A549 (cell line): ENCODE measurements around the gene HOXC13. TPM values are rescaled to one million over a fixed set of nuclear protein-coding genes. Genes with fewer than 3 reads are reported as not detected.

Source experiments
- ATAC-seq, 2 experiments: fragments of 200-7000 bp in 1 of 2; fragments of >200 bp in 1 of 2; cut with Nextera tagmentation in 1 of 2; cut with Tn5 transposase in 1 of 2; 3 replicates each; pipeline versions ENCODE4 v1.8.0 to v1.9.1; 2018 to 2020; ENCODE audit warnings: mild to moderate bottlenecking in 1 of 2, moderate library complexity in 1 of 2
- CTCF ChIA-PET: fragments of 300-600 bp; sonication (Branson Sonifier 250); formaldehyde crosslinking; extraction: SDS; loops from one replicate; lab custom pipeline; 2021; ENCODE audit warnings: antibody characterized with exemption, inconsistent platforms; lab: Yijun Ruan, JAX
- POLR2A ChIA-PET: fragments of 350-600 bp; formaldehyde crosslinking; extraction: SDS; loops from one replicate; lab custom pipeline; 2021; ENCODE audit warnings: antibody characterized with exemption, inconsistent platforms; lab: Yijun Ruan, JAX
- DNase-seq, 2 experiments: peaks; one replicate each; pipeline versions ENCODE4 v3.0.0 to v3.0.0-alpha.2; 2011 to 2016; ENCODE audit warnings: low read depth in 1 of 2, low spot score in 1 of 2
- FAIRE-seq: peaks from 2 replicates; lab custom pipeline; 2011; peaks lifted over from hg19 to GRCh38; lab: Jason Lieb, UNC
- H3K27ac ChIP-seq, 2 experiments: fragments of >200 bp; sonication (Bioruptor Twin); formaldehyde crosslinking; 3 replicates each; pipeline ENCODE4 v1.5.1; 2016 to 2017
- H3K4me1 ChIP-seq: fragments of >200 bp; sonication (Bioruptor Twin); formaldehyde crosslinking; 3 replicates; pipeline ENCODE4 v1.6.1; 2016
- H3K4me2 ChIP-seq: fragments of >200 bp; sonication (Bioruptor Twin); formaldehyde crosslinking; 3 replicates; pipeline ENCODE4 v1.6.1; 2016
- H3K4me3 ChIP-seq: fragments of >200 bp; sonication (Bioruptor Twin); formaldehyde crosslinking; 3 replicates; pipeline ENCODE4 v1.5.1; 2016
- H3K9me3 ChIP-seq: fragments of >200 bp; sonication (Bioruptor Twin); formaldehyde crosslinking; 3 replicates; pipeline ENCODE4 v1.6.1; 2016
- BHLHE40 ChIP-seq: IDR thresholded peaks from 2 replicates; pipeline ENCODE4 v1.6.1; 2012; ENCODE audit warnings: low read depth, low read length, inconsistent platforms
- CBX8 ChIP-seq: fragments of 200-600 bp; sonication (generic); IDR thresholded peaks from 2 replicates; pipeline ENCODE4 v1.6.1; 2016
- CHD2 ChIP-seq: fragments of 150-350 bp; IDR thresholded peaks from 2 replicates; pipeline ENCODE4 v1.6.1; 2014; ENCODE audit warnings: low read length; ENCODE audit not compliant: partially characterized antibody
- CHD4 ChIP-seq: fragments of 200-600 bp; sonication (generic); IDR thresholded peaks from 2 replicates; pipeline ENCODE4 v1.6.1; 2016; ENCODE audit warnings: antibody characterized with exemption, mild to moderate bottlenecking, borderline replicate concordance
- EHF ChIP-seq: fragments of 250-450 bp; sonication (Bioruptor Pico); IDR thresholded peaks from 2 replicates; pipeline ENCODE4 v1.5.0; 2020; ENCODE audit warnings: mild to moderate bottlenecking
- ESRRA ChIP-seq: fragments of 150-350 bp; IDR thresholded peaks from 2 replicates; pipeline ENCODE4 v1.6.1; 2014; ENCODE audit warnings: mild to moderate bottlenecking, low read length, borderline replicate concordance
- FOSL2 ChIP-seq, 2 experiments: fragments of 450-650 bp in 1 of 2; fragments of >200 bp in 1 of 2; sonication (Bioruptor Twin) in 1 of 2; formaldehyde crosslinking; IDR thresholded peaks; 2 replicates each; pipeline versions ENCODE4 v1.5.0 to v1.6.1; 2016 to 2020; ENCODE audit warnings: mild to moderate bottlenecking in 1 of 2, moderate library complexity in 1 of 2
- GATA3 ChIP-seq: IDR thresholded peaks from 2 replicates; pipeline ENCODE4 v1.6.1; 2012; ENCODE audit warnings: borderline replicate concordance
- HDAC2 ChIP-seq: fragments of 200-600 bp; sonication (generic); IDR thresholded peaks from 2 replicates; pipeline ENCODE4 v1.6.1; 2016
- HOXA7 ChIP-seq: fragments of 250-450 bp; sonication (Bioruptor Pico); IDR thresholded peaks from 2 replicates; pipeline ENCODE4 v1.5.0; 2020; ENCODE audit warnings: mild to moderate bottlenecking, moderate library complexity
- HOXB13 ChIP-seq: fragments of 250-450 bp; sonication (Bioruptor Pico); IDR thresholded peaks from 2 replicates; pipeline ENCODE4 v1.5.0; 2020; ENCODE audit warnings: low read depth, mild to moderate bottlenecking, moderate library complexity
- HOXB5 ChIP-seq: fragments of 250-450 bp; sonication (Bioruptor Pico); IDR thresholded peaks from 2 replicates; pipeline ENCODE4 v1.5.0; 2020; ENCODE audit warnings: mild to moderate bottlenecking, moderate library complexity
- JUN ChIP-seq, 2 experiments: fragments of >200 bp; sonication (Bioruptor Twin); formaldehyde crosslinking; IDR thresholded peaks; 2 replicates in 1 of 2; 3 replicates in 1 of 2; pipeline ENCODE4 v1.6.1; 2016 to 2017
- MAZ ChIP-seq: fragments of 150-350 bp; IDR thresholded peaks from 2 replicates; pipeline ENCODE4 v1.6.1; 2014; ENCODE audit warnings: antibody characterized with exemption, low read depth, low read length, borderline replicate concordance
- MYC ChIP-seq: IDR thresholded peaks from 2 replicates; pipeline ENCODE4 v1.6.1; 2012; ENCODE audit warnings: mild to moderate bottlenecking, inconsistent platforms, low read length, improper control_type of control experiment, borderline replicate concordance
- NPAS2 ChIP-seq: fragments of 250-450 bp; sonication (Bioruptor Pico); IDR thresholded peaks from 2 replicates; pipeline ENCODE4 v1.8.0; 2022; ENCODE audit warnings: mild to moderate bottlenecking, moderate library complexity, borderline replicate concordance
- NR3C1 ChIP-seq: fragments of >200 bp; sonication (Bioruptor Twin); formaldehyde crosslinking; IDR thresholded peaks from 3 replicates; pipeline ENCODE4 v1.6.1; 2017
- PHF8 ChIP-seq: fragments of 200-600 bp; sonication (generic); IDR thresholded peaks from 2 replicates; pipeline ENCODE4 v1.6.1; 2016; ENCODE audit warnings: low read depth, mild to moderate bottlenecking, antibody characterized with exemption, moderate library complexity, borderline replicate concordance
- POLR2A ChIP-seq: IDR thresholded peaks from 2 replicates; pipeline ENCODE4 v1.6.1; 2012; ENCODE audit warnings: mild to moderate bottlenecking, low read length
- RCOR1 ChIP-seq: fragments of 150-350 bp; IDR thresholded peaks from 2 replicates; pipeline ENCODE4 v1.6.1; 2014; ENCODE audit warnings: antibody characterized with exemption, low read length, low read depth
- SMC3 ChIP-seq: fragments of >200 bp; sonication (Bioruptor Twin); formaldehyde crosslinking; IDR thresholded peaks from 3 replicates; pipeline ENCODE4 v1.6.1; 2018; ENCODE audit warnings: inconsistent platforms
- SREBF2 ChIP-seq: fragments of 450-650 bp; IDR thresholded peaks from 2 replicates; pipeline ENCODE4 v1.6.1; 2014; ENCODE audit warnings: mild to moderate bottlenecking, moderate library complexity
- TP53 ChIP-seq: fragments of 250-450 bp; sonication (Bioruptor Pico); IDR thresholded peaks from 2 replicates; pipeline ENCODE4 v1.5.0; 2021; ENCODE audit warnings: mild to moderate bottlenecking, moderate library complexity
- ZFP36 ChIP-seq: fragments of 450-650 bp; IDR thresholded peaks from 2 replicates; pipeline ENCODE4 v1.6.1; 2014; ENCODE audit warnings: borderline replicate concordance; ENCODE audit not compliant: partially characterized antibody
- ZNF302 ChIP-seq: fragments of 250-450 bp; sonication (Bioruptor Pico); IDR thresholded peaks from 2 replicates; pipeline ENCODE4 v1.9.0; 2021; ENCODE audit warnings: inconsistent platforms, mild to moderate bottlenecking, moderate library complexity
- WGBS: methylation state at CpG from one replicate; pipeline ENCODE4 v1.1.6; 2017; ENCODE audit errors: missing lambda C conversion rate; 5-methylcytosine and 5-hydroxymethylcytosine counted together
- polyA plus RNA-seq, 4 experiments: library from polyadenylated mRNA; depleted of rRNA in 3 of 4; stranded (reverse); fragments of >200 nt; fragmentation: RNase III in 1 of 4; extraction: RNeasy Plus Mini Kit Qiagen cat#74134 plus additional on column Dnase treatment in 1 of 4; gene quantifications; 2 replicates in 3 of 4; 3 replicates in 1 of 4; pipeline ENCODE4 v1.2.3, GENCODE V29; 2011 to 2017
- TF ChIP-seq, protein P1 (sequence below): fragments of 200-600 bp; sonication (generic); IDR thresholded peaks from 2 replicates; pipeline ENCODE4 v1.6.1; 2016; ENCODE audit warnings: antibody characterized with exemption, mild to moderate bottlenecking, moderate library complexity
- TF ChIP-seq, protein P2 (sequence below): fragments of 250-450 bp; sonication (Bioruptor Pico); IDR thresholded peaks from 2 replicates; pipeline ENCODE4 v1.5.0; 2020; ENCODE audit warnings: low read depth, mild to moderate bottlenecking, moderate library complexity
- TF ChIP-seq, protein P3 (sequence below): IDR thresholded peaks from 2 replicates; pipeline ENCODE4 v1.6.1; 2012; ENCODE audit warnings: low read depth, borderline replicate concordance

HOXC13 gene
- polyA plus RNA-seq, 2 of the 4 experiments (the other 2 are of a cell fraction) = 3.9 to 6.5 TPM

DNA sequence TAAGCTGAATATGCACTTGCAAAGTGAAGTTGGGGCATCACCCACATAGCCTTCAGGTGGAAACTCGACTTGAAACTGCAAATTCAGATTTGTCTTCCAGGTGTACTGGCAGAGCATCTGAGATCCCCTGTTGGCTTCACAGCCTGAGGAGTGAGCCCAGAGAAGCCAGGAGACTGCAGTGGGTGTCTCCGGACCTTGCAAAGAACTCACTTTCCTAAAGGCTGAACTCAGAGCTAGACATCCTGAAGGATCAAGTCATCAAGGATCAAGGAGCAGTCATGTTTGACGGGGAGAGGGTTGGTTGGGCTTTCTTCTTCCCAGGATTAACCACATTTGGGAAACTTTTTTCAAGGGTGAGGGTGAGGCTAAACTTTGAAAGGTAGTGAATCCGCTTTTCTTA, 9.1 kb upstream of the HOXC13 start:
- DNase-seq = no peak
- Histone ChIP-seq H3K4me2 (no peak overlapping the region), H3K27ac (no peak overlapping the region), H3K4me1 (0 out of 3 replicates have a peak, but pooled peaks cover 7% of the 10 kb centered on the region), H3K4me3 (no peak overlapping the region), H3K9me3 (no peaks in the 10 kb centered on the region)
- CTCF ChIA-PET = interaction anchor here (1.1 to 1.7 kb wide), 2 partner anchors 56 to 182 kb away, joined by 3 to 4 read pairs; partner anchors contain the start of gene HOXC10
- WGBS = 45% methylated on average over 4 of the region's 4 CpGs
- FAIRE-seq = no peak
- ATAC-seq = no peak
- TF ChIP-seq EHF (CRISPR knock-in tag) (no peak), ZNF302 (CRISPR knock-in tag) (no peak), ESRRA (no peak), MYC (no peak), GATA3 (no peak), SMC3 (no peak), HDAC2 (no peak), PHF8 (no peak), CHD2 (no peak), MAZ (no peak), ZFP36 (no peak)
- TF ChIP-seq, all 56 proteins: peak for 0
- POLR2A ChIA-PET = interaction anchor here (0.6 kb wide), 1 partner anchor 9 kb away, joined by 3 read pairs; no protein-coding TSS in a partner anchor

DNA sequence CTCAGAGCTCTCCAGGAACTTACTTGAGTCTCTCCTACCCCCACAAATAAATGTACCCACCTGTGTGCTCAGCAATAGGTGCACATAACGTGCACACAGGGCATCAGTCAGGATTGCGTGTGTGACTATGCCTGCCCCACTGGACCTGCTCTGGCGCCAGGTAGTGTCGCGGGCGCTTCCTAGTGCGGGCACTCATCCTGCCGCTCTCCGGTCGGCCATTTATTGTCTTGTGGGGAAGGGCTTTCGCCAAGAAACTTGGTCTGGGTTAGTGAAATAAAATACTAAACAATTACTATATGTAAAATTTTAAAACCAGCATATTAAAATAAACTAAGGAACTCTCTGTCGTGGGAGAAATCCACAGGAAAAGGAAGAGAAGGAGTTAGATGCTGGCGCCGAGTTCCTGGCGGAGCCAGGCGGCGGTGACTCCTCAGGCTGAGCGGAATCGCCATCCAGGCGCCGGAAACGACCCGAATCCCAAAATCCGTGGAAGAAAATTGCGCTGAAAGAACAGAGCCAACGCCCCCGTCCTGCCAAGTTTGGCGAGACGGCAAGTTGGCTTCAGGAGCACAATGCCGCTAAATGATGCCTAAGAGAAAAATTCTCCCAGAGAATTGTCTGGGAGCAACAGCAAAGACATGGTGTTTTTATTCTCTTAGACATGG, 7.9 kb upstream of the HOXC13 start:
- ATAC-seq (no peak), DNase-seq (no peak), FAIRE-seq (no peak)
- POLR2A ChIA-PET = no interaction called here
- Histone ChIP-seq H3K4me1 (0 out of 3 replicates have a peak, but pooled peaks cover 7% of the 10 kb centered on the region), H3K4me3 (no peak overlapping the region), H3K4me2 (no peak overlapping the region), H3K9me3 (no peaks in the 10 kb centered on the region), H3K27ac (no peak overlapping the region)
- WGBS = 67% methylated on average over 30 of the region's 30 CpGs
- TF ChIP-seq POLR2A (no peak), ZNF302 (CRISPR knock-in tag) (no peak), JUN (IDR thresholded peaks at IDR 0.05) (no peak), TP53 (no peak), CBX8 (no peak), HOXA7 (CRISPR knock-in tag) (no peak), RCOR1 (no peak), EHF (CRISPR knock-in tag) (no peak), HOXB5 (CRISPR knock-in tag) (no peak), HOXB13 (CRISPR knock-in tag) (no peak), BHLHE40 (no peak), HDAC2 (no peak), NPAS2 (CRISPR knock-in tag) (no peak), CHD4 (no peak), NR3C1 (no peak), FOSL2 (IDR thresholded peaks at IDR 0.05) (no peak), FOSL2 (CRISPR knock-in tag; IDR thresholded peaks at IDR 0.05) (no peak), SREBF2 (no peak)
- TF ChIP-seq, protein P1, sequence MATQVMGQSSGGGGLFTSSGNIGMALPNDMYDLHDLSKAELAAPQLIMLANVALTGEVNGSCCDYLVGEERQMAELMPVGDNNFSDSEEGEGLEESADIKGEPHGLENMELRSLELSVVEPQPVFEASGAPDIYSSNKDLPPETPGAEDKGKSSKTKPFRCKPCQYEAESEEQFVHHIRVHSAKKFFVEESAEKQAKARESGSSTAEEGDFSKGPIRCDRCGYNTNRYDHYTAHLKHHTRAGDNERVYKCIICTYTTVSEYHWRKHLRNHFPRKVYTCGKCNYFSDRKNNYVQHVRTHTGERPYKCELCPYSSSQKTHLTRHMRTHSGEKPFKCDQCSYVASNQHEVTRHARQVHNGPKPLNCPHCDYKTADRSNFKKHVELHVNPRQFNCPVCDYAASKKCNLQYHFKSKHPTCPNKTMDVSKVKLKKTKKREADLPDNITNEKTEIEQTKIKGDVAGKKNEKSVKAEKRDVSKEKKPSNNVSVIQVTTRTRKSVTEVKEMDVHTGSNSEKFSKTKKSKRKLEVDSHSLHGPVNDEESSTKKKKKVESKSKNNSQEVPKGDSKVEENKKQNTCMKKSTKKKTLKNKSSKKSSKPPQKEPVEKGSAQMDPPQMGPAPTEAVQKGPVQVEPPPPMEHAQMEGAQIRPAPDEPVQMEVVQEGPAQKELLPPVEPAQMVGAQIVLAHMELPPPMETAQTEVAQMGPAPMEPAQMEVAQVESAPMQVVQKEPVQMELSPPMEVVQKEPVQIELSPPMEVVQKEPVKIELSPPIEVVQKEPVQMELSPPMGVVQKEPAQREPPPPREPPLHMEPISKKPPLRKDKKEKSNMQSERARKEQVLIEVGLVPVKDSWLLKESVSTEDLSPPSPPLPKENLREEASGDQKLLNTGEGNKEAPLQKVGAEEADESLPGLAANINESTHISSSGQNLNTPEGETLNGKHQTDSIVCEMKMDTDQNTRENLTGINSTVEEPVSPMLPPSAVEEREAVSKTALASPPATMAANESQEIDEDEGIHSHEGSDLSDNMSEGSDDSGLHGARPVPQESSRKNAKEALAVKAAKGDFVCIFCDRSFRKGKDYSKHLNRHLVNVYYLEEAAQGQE = no peak
- TF ChIP-seq, protein P2, sequence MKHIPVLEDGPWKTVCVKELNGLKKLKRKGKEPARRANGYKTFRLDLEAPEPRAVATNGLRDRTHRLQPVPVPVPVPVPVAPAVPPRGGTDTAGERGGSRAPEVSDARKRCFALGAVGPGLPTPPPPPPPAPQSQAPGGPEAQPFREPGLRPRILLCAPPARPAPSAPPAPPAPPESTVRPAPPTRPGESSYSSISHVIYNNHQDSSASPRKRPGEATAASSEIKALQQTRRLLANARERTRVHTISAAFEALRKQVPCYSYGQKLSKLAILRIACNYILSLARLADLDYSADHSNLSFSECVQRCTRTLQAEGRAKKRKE (CRISPR knock-in tag) = no peak
- TF ChIP-seq, protein P3, sequence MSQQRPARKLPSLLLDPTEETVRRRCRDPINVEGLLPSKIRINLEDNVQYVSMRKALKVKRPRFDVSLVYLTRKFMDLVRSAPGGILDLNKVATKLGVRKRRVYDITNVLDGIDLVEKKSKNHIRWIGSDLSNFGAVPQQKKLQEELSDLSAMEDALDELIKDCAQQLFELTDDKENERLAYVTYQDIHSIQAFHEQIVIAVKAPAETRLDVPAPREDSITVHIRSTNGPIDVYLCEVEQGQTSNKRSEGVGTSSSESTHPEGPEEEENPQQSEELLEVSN = no peak
- CTCF ChIA-PET = interaction anchor here (0.7 kb wide), 1 partner anchor 184 kb away, joined by 3 read pairs; no protein-coding TSS in a partner anchor
